Measurements from ENCODE around the gene CCSER1.
"Not testable (repeated sequence)": the region's sequence is repeated elsewhere in the genome, so short reads cannot be mapped to it uniquely, and the experiment has no call there.

Gene CCSER1

GRCh38 chr4:91207535-91207934 lies 1080.3 kb downstream of the CCSER1 start:
- no peaks in the 10 kb centered on the region for H3K9me3 ChIP-seq (ENCODE audit: control insufficient read depth, insufficient read depth, low read length)
- no peaks in the 10 kb centered on the region for H4K20me1 ChIP-seq (ENCODE audit: control insufficient read depth, insufficient read depth, low read depth, low read length)
- H3K4me1 ChIP-seq (ENCODE audit: control insufficient read depth, low read length): no peaks in the 10 kb centered on the region
- no peaks in the 10 kb centered on the region for H3F3A ChIP-seq (ENCODE audit: control insufficient read depth, insufficient read depth)
- H3K4me3 ChIP-seq (ENCODE audit: low read length): no peak overlapping the region
- no peaks in the 10 kb centered on the region for H3K36me3 ChIP-seq (ENCODE audit: control insufficient read depth, low read length)
- no peaks in the 10 kb centered on the region for H3K9me2 ChIP-seq (replicated peaks; ENCODE audit: control insufficient read depth, low read length)
- TF ChIP-seq, protein P1, sequence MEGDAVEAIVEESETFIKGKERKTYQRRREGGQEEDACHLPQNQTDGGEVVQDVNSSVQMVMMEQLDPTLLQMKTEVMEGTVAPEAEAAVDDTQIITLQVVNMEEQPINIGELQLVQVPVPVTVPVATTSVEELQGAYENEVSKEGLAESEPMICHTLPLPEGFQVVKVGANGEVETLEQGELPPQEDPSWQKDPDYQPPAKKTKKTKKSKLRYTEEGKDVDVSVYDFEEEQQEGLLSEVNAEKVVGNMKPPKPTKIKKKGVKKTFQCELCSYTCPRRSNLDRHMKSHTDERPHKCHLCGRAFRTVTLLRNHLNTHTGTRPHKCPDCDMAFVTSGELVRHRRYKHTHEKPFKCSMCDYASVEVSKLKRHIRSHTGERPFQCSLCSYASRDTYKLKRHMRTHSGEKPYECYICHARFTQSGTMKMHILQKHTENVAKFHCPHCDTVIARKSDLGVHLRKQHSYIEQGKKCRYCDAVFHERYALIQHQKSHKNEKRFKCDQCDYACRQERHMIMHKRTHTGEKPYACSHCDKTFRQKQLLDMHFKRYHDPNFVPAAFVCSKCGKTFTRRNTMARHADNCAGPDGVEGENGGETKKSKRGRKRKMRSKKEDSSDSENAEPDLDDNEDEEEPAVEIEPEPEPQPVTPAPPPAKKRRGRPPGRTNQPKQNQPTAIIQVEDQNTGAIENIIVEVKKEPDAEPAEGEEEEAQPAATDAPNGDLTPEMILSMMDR (IDR thresholded peaks at IDR 0.05; ENCODE audit: low read depth, low read length, poor library complexity, severe bottlenecking): no peak
- TF ChIP-seq EZH2phosphoT487 (IDR thresholded peaks at IDR 0.05; ENCODE audit: borderline replicate concordance, low read length): no peak
- H3K79me2 ChIP-seq (ENCODE audit: control insufficient read depth, low read length): no peaks in the 10 kb centered on the region
- H3K4me2 ChIP-seq (ENCODE audit: low read length): no peak overlapping the region
- no peaks in the 10 kb centered on the region for H3K27me3 ChIP-seq (ENCODE audit: control insufficient read depth, low read length)
- H3K27ac ChIP-seq (ENCODE audit: low read depth, low read length): no peak overlapping the region

GRCh38 chr4:91212211-91212610 lies 1085.0 kb downstream of the CCSER1 start:
- no peaks in the 10 kb centered on the region for H3F3A ChIP-seq (ENCODE audit: control insufficient read depth, insufficient read depth)
- H3K4me1 ChIP-seq (ENCODE audit: control insufficient read depth, low read length): no peaks in the 10 kb centered on the region
- no peaks in the 10 kb centered on the region for H3K27me3 ChIP-seq (ENCODE audit: control insufficient read depth, low read length)
- no peak overlapping the region for H3K27ac ChIP-seq (ENCODE audit: low read depth, low read length)
- H3K9me3 ChIP-seq (ENCODE audit: control insufficient read depth, insufficient read depth, low read length): no peaks in the 10 kb centered on the region
- no peaks in the 10 kb centered on the region for H3K79me2 ChIP-seq (ENCODE audit: control insufficient read depth, low read length)
- H3K9me2 ChIP-seq (replicated peaks; ENCODE audit: control insufficient read depth, low read length): no peaks in the 10 kb centered on the region
- no peak overlapping the region for H3K4me3 ChIP-seq (ENCODE audit: low read length)
- no peaks in the 10 kb centered on the region for H4K20me1 ChIP-seq (ENCODE audit: control insufficient read depth, insufficient read depth, low read depth, low read length)
- H3K4me2 ChIP-seq (ENCODE audit: low read length): no peak overlapping the region
- TF ChIP-seq EZH2phosphoT487 (IDR thresholded peaks at IDR 0.05; ENCODE audit: borderline replicate concordance, low read length): no peak
- TF ChIP-seq, protein P1 (IDR thresholded peaks at IDR 0.05; ENCODE audit: low read depth, low read length, poor library complexity, severe bottlenecking): no peak
- H3K36me3 ChIP-seq (ENCODE audit: control insufficient read depth, low read length): no peaks in the 10 kb centered on the region

GRCh38 chr4:91217831-91218403 lies 1090.7 kb downstream of the CCSER1 start:
- not testable (repeated sequence) for H3K4me3 ChIP-seq (ENCODE audit: low read length); H3F3A ChIP-seq (ENCODE audit: control insufficient read depth, insufficient read depth); H3K4me2 ChIP-seq (ENCODE audit: low read length); H3K4me1 ChIP-seq (ENCODE audit: control insufficient read depth, low read length); H4K20me1 ChIP-seq (ENCODE audit: control insufficient read depth, insufficient read depth, low read depth, low read length); H3K27ac ChIP-seq (ENCODE audit: low read depth, low read length); H3K9me3 ChIP-seq (ENCODE audit: control insufficient read depth, insufficient read depth, low read length); H3K79me2 ChIP-seq (ENCODE audit: control insufficient read depth, low read length); H3K27me3 ChIP-seq (ENCODE audit: control insufficient read depth, low read length); H3K9me2 ChIP-seq (replicated peaks; ENCODE audit: control insufficient read depth, low read length); H3K36me3 ChIP-seq (ENCODE audit: control insufficient read depth, low read length)

GRCh38 chr4:91220315-91220714 lies 1093.1 kb downstream of the CCSER1 start:
- Histone ChIP-seq H3K4me2 (ENCODE audit: low read length) (no peak overlapping the region), H3F3A (ENCODE audit: control insufficient read depth, insufficient read depth) (no peaks in the 10 kb centered on the region), H3K9me2 (replicated peaks; ENCODE audit: control insufficient read depth, low read length) (no peaks in the 10 kb centered on the region), H3K4me1 (ENCODE audit: control insufficient read depth, low read length) (no peaks in the 10 kb centered on the region), H3K27ac (ENCODE audit: low read depth, low read length) (no peak overlapping the region), H3K36me3 (ENCODE audit: control insufficient read depth, low read length) (no peaks in the 10 kb centered on the region), H4K20me1 (ENCODE audit: control insufficient read depth, insufficient read depth, low read depth, low read length) (no peaks in the 10 kb centered on the region), H3K4me3 (ENCODE audit: low read length) (no peak overlapping the region), H3K27me3 (ENCODE audit: control insufficient read depth, low read length) (no peaks in the 10 kb centered on the region), H3K79me2 (ENCODE audit: control insufficient read depth, low read length) (no peaks in the 10 kb centered on the region), H3K9me3 (ENCODE audit: control insufficient read depth, insufficient read depth, low read length) (no peaks in the 10 kb centered on the region)
- TF ChIP-seq EZH2phosphoT487 (IDR thresholded peaks at IDR 0.05; ENCODE audit: borderline replicate concordance, low read length): no peak
- TF ChIP-seq, protein P1 (IDR thresholded peaks at IDR 0.05; ENCODE audit: low read depth, low read length, poor library complexity, severe bottlenecking): no peak
